ENCODE data around the gene ARL2.

Gene ARL2

DNA sequence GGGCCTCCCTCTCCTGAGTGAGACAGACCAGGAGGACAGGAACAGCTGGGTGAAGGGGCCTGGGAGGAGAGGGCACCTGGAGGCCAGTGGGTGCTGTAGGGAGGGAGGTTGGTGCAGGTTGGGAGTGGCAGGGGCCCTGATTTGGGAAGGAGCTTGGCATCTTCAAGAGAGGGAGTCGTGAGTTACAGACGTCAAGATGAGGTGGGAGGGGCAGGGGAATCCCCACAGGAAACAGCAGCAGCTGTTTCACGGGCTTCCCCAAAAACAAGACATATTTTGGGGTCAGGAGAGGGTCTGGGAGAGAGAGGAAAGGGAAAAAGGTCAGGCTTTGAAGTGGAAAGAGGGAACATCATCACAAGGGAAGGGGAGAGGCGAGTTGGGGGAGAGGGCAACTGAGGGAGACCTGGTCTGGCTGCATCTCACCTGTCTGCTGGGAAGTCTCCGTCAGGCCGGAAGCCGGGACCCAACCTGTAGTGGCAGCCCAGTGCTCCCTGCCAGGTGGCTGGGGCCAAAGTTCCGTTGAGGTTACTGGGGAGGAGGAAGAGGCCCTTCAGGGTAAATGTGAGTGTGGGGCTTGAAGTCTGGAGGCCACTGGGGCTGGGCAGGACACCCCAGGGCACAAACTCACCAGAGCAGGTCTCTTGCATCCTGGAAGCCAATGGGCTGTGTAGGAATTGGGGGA, 40.0 kb downstream of the ARL2 start:
- Histone ChIP-seq H3K9me3 (ENCODE audit: control insufficient read depth, insufficient read depth, low read length) (no peaks in the 10 kb centered on the region), H3K4me1 (ENCODE audit: control insufficient read depth, insufficient read depth, low read length) (no peaks in the 10 kb centered on the region), H3K27me3 (ENCODE audit: control insufficient read depth, insufficient read depth, low read length) (no peaks in the 10 kb centered on the region), H3K9ac (ENCODE audit: low read depth, low read length) (no peak overlapping the region), H3K4me3 (ENCODE audit: low read depth, low read length) (no peak overlapping the region), H3K36me3 (ENCODE audit: control insufficient read depth, insufficient read depth, low read length) (no peaks in the 10 kb centered on the region)

DNA sequence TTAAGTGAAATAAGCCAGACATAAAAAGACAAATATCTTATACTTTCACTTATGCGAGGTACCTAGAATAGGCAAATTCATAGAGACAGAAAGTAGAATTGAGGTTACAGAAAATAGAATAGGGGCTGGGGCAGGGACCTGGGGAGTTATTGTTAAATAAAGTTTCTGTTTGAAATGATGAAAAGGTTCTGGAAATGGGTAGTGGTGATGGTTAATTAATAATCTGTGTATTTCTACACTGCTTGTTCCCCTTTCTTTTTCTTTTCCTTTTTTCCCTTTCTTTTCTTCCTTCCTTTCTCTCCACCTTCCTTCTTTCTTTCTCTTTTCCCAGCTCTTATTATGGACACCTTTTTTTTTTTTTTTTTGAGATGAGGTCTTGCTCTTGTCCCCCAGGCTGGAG, 41.6 kb downstream of the ARL2 start:
- Histone ChIP-seq H3K4me1 (ENCODE audit: control insufficient read depth, insufficient read depth, low read length) (no peaks in the 10 kb centered on the region), H3K27me3 (ENCODE audit: control insufficient read depth, insufficient read depth, low read length) (no peaks in the 10 kb centered on the region), H3K9me3 (ENCODE audit: control insufficient read depth, insufficient read depth, low read length) (no peaks in the 10 kb centered on the region), H3K36me3 (ENCODE audit: control insufficient read depth, insufficient read depth, low read length) (no peaks in the 10 kb centered on the region), H3K4me3 (ENCODE audit: low read depth, low read length) (no peak overlapping the region), H3K9ac (ENCODE audit: low read depth, low read length) (no peak overlapping the region)

DNA sequence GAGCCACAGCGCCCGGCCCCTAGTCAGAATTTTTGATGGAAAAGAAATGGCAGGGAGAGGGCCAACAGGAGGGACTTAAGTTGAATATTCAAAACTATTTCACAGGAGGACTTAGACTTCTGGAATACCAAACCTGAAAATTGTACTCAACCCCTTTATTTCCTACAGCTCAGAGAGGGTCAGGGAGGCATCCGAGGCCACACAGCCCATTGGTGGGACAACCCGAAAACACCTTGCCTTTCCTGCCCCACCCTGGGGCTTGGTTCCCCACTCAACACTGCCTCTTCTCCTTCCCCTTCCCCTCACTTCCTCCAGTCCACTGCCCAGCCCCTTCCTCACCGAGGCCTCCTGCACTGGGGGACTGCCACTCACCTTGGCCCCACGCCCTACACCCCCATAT, 43.0 kb downstream of the ARL2 start:
- H3K9me3 ChIP-seq (ENCODE audit: control insufficient read depth, insufficient read depth, low read length) = no peaks in the 10 kb centered on the region
- no peaks in the 10 kb centered on the region for H3K4me1 ChIP-seq (ENCODE audit: control insufficient read depth, insufficient read depth, low read length)
- no peaks in the 10 kb centered on the region for H3K36me3 ChIP-seq (ENCODE audit: control insufficient read depth, insufficient read depth, low read length)
- no peak overlapping the region for H3K4me3 ChIP-seq (ENCODE audit: low read depth, low read length)
- no peaks in the 10 kb centered on the region for H3K27me3 ChIP-seq (ENCODE audit: control insufficient read depth, insufficient read depth, low read length)
- no peak overlapping the region for H3K9ac ChIP-seq (ENCODE audit: low read depth, low read length)

- Histone ChIP-seq H3K9ac (ENCODE audit: low read depth, low read length) (no peak overlapping the region), H3K27me3 (ENCODE audit: control insufficient read depth, insufficient read depth, low read length) (no peaks in the 10 kb centered on the region), H3K4me1 (ENCODE audit: control insufficient read depth, insufficient read depth, low read length) (no peaks in the 10 kb centered on the region), H3K9me3 (ENCODE audit: control insufficient read depth, insufficient read depth, low read length) (no peaks in the 10 kb centered on the region), H3K36me3 (ENCODE audit: control insufficient read depth, insufficient read depth, low read length) (no peaks in the 10 kb centered on the region), H3K4me3 (ENCODE audit: low read depth, low read length) (no peak overlapping the region)
These were observed 43.6 kb downstream of the ARL2 start for GRCh38 chr11:65057526-65057925.

- Histone ChIP-seq H3K4me1 (ENCODE audit: control insufficient read depth, insufficient read depth, low read length) (no peaks in the 10 kb centered on the region), H3K9ac (ENCODE audit: low read depth, low read length) (no peak overlapping the region), H3K36me3 (ENCODE audit: control insufficient read depth, insufficient read depth, low read length) (no peaks in the 10 kb centered on the region), H3K27me3 (ENCODE audit: control insufficient read depth, insufficient read depth, low read length) (no peaks in the 10 kb centered on the region), H3K9me3 (ENCODE audit: control insufficient read depth, insufficient read depth, low read length) (no peaks in the 10 kb centered on the region), H3K4me3 (ENCODE audit: low read depth, low read length) (no peak overlapping the region)
These were observed 44.1 kb downstream of the ARL2 start for GRCh38 chr11:65058012-65058411.

DNA sequence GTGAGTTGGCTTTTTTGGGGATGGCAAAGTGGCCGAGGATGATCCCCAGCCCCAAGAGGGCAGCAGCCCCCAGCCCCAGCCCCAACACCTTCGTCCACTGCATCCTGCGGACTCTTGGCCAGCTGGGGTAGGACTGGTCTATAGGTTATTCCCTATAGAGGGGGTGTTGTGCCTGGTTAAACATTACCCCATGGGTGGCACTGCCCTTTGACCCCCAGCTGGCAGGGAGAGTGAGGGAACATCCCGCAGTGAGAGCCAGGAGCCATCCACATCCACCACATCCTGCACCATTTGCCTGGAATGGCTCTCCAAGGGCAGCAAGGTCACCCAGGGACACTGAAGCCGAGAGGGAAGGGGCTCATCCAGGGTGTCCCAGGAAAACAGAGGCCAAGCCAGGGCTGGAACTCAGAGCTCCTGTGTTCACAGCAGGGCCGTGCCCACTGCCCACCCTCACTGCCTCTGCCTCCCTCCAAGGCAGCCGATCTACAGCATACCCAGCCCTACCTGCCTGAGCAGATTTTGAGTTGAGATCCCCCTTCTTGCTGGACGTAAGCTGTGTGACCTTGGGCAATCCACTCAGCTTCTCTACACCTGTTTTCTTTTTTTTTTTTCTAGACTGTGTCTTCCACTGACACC, 44.6 kb downstream of the ARL2 start, which contains the start of gene NAALADL1:
TSS of gene NAALADL1 (minus strand) at position 135 of the 636 bp plus-strand sequence. CDS start at position 103, 32 bp downstream.
- Histone ChIP-seq H3K4me1 (ENCODE audit: control insufficient read depth, insufficient read depth, low read length) (no peaks in the 10 kb centered on the region), H3K9me3 (ENCODE audit: control insufficient read depth, insufficient read depth, low read length) (no peaks in the 10 kb centered on the region), H3K4me3 (ENCODE audit: low read depth, low read length) (no peak within 1 kb of the TSS), H3K36me3 (ENCODE audit: control insufficient read depth, insufficient read depth, low read length) (no peaks in the 10 kb centered on the region), H3K27me3 (ENCODE audit: control insufficient read depth, insufficient read depth, low read length) (no peaks in the 10 kb centered on the region), H3K9ac (ENCODE audit: low read depth, low read length) (no peak within 1 kb of the TSS)

- Histone ChIP-seq H3K27me3 (ENCODE audit: control insufficient read depth, insufficient read depth, low read length) (no peaks in the 10 kb centered on the region), H3K4me1 (ENCODE audit: control insufficient read depth, insufficient read depth, low read length) (no peaks in the 10 kb centered on the region), H3K9ac (ENCODE audit: low read depth, low read length) (no peak overlapping the region), H3K36me3 (ENCODE audit: control insufficient read depth, insufficient read depth, low read length) (no peaks in the 10 kb centered on the region), H3K9me3 (ENCODE audit: control insufficient read depth, insufficient read depth, low read length) (no peaks in the 10 kb centered on the region), H3K4me3 (ENCODE audit: low read depth, low read length) (no peak overlapping the region)
These were observed 45.6 kb downstream of the ARL2 start for GRCh38 chr11:65059523-65059922.

DNA sequence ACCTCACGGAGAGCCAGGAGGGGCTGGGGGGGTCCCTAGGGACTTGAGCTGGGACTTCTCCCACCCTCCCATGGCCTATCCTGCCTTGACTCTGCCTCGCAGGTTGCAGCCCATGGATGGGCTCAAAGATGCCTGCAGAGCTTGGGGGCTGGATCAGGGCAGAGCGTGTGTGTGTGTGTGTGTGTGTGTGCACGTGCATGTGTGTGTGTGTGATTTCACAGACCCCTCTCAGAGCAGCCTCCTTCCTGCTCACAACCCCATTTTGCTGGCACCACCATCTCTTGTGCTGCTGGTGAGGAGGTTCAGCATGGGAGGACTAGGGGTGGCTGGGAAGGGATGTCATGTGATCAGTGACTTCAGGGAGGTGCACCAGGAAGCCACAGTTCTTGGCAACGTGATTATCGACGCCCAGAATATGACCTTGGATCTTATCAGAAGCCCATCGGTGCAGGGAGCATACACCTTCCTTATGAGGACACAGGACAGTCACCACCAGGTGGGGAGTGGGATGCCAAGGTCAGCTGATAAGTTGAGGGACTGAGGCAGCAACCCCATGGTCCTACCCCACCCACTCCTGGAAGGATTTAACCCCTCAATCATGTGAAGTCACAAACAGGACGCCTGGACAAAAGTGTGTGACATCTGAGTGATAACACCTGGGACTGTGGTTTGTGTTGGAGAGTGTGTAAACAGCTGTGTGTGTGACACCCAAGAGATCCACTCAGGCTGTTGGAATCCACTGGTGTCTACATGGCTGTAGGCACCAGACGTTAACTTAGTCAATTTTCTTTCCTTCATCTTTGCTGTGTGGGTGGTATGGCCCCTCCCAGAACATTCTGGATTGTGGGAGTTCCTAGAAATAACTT, 46.2 kb downstream of the ARL2 start:
- Histone ChIP-seq H3K9me3 (ENCODE audit: control insufficient read depth, insufficient read depth, low read length) (no peaks in the 10 kb centered on the region), H3K27me3 (ENCODE audit: control insufficient read depth, insufficient read depth, low read length) (no peaks in the 10 kb centered on the region), H3K4me3 (ENCODE audit: low read depth, low read length) (no peak overlapping the region), H3K9ac (ENCODE audit: low read depth, low read length) (no peak overlapping the region), H3K4me1 (ENCODE audit: control insufficient read depth, insufficient read depth, low read length) (no peaks in the 10 kb centered on the region), H3K36me3 (ENCODE audit: control insufficient read depth, insufficient read depth, low read length) (no peaks in the 10 kb centered on the region)

DNA sequence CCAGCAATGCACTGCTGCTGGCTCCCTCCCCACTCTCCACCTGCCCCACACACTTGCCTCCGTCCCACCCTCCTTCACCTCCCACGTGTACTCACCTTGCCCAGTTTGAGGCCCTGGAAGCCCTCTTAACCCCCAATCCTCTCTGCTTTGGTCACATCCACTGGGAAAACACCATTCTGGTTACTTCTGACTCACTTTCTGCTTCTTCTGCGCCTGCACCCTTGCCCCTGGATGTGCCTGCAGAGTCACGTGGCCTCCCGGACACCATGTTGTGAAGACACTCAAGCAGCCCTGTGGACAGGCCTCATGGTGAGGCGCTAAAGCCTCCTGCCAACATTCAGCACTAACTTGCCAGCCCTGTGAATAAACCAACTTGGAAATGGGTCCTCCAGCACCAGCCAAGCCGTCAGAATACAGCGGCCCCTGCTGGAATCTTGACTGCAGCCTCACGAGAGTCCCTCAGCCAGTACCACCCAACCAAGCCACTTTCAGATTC, 47.0 kb downstream of the ARL2 start:
- Histone ChIP-seq H3K36me3 (ENCODE audit: control insufficient read depth, insufficient read depth, low read length) (no peaks in the 10 kb centered on the region), H3K4me3 (ENCODE audit: low read depth, low read length) (no peak overlapping the region), H3K27me3 (ENCODE audit: control insufficient read depth, insufficient read depth, low read length) (no peaks in the 10 kb centered on the region), H3K9ac (ENCODE audit: low read depth, low read length) (no peak overlapping the region), H3K4me1 (ENCODE audit: control insufficient read depth, insufficient read depth, low read length) (no peaks in the 10 kb centered on the region), H3K9me3 (ENCODE audit: control insufficient read depth, insufficient read depth, low read length) (no peaks in the 10 kb centered on the region)

DNA sequence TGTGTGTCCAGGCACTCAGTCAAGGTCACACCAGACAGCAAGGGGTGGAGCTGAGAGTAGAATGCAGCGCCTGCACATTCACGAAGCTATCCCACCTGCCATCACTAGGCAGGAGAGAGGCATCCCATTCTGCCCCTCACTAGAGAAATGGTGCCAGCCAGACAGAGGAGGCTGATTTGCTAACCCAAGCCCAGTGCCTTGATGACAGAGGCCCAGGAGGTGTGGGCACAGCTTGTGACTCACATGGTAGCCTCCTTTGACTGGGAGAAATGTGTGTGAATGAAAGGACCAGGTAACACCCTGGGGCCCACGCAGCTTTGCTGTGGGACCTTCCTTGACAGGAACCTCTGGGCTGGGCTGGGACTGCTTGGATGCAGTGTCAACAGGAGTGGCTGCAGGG, 49.6 kb downstream of the ARL2 start:
- H3K9ac ChIP-seq (ENCODE audit: low read depth, low read length) = no peak overlapping the region
- no peaks in the 10 kb centered on the region for H3K9me3 ChIP-seq (ENCODE audit: control insufficient read depth, insufficient read depth, low read length)
- H3K27me3 ChIP-seq (ENCODE audit: control insufficient read depth, insufficient read depth, low read length) = no peaks in the 10 kb centered on the region
- peaks cover 7% of the 10 kb centered on the region for H3K4me1 ChIP-seq (ENCODE audit: control insufficient read depth, insufficient read depth, low read length)
- no peaks in the 10 kb centered on the region for H3K36me3 ChIP-seq (ENCODE audit: control insufficient read depth, insufficient read depth, low read length)
- H3K4me3 ChIP-seq (ENCODE audit: low read depth, low read length) = no peak overlapping the region

DNA sequence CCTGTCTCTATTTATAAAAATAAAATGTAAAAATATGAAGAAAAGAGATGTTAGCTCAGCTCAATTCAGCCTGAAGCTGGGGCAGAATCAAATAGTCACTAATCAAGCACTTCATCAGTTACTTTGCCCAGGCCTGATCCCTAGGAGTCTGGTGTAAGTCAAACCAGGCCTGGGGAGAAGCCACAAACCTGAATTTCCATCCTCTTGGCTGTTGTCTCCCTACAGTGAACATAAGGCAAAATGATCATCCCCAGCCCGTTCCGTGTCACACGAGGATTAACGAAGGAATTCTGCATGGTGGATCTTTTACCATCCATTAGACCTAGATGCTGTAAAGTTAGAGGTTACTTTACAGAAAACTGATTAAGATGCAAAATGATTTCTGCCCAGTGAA, 50.9 kb downstream of the ARL2 start:
- no peaks in the 10 kb centered on the region for H3K9me3 ChIP-seq (ENCODE audit: control insufficient read depth, insufficient read depth, low read length)
- H3K36me3 ChIP-seq (ENCODE audit: control insufficient read depth, insufficient read depth, low read length) = no peaks in the 10 kb centered on the region
- no peak overlapping the region for H3K4me3 ChIP-seq (ENCODE audit: low read depth, low read length)
- peaks cover 7% of the 10 kb centered on the region for H3K4me1 ChIP-seq (ENCODE audit: control insufficient read depth, insufficient read depth, low read length)
- H3K9ac ChIP-seq (ENCODE audit: low read depth, low read length) = no peak overlapping the region
- no peaks in the 10 kb centered on the region for H3K27me3 ChIP-seq (ENCODE audit: control insufficient read depth, insufficient read depth, low read length)
